SK-N-SH (cell line): Measurements from ENCODE around the gene HSPA5. TPM values are rescaled to one million over a fixed set of nuclear protein-coding genes. Genes with fewer than 3 reads are reported as not detected.

ENCODE experiments used
- CTCF ChIA-PET: fragments of 300-600, 350-600 bp; formaldehyde crosslinking; extraction: SDS; loops from one replicate; lab custom pipeline; 2021; lab: Yijun Ruan, JAX
- POLR2A ChIA-PET: fragments of 350-600 bp; sonication (Branson Sonifier 250); formaldehyde crosslinking; extraction: SDS; loops from one replicate; lab custom pipeline; 2020; ENCODE audit warnings: antibody characterized with exemption, inconsistent platforms; lab: Yijun Ruan, JAX
- DNase-seq: peaks from one replicate; pipeline ENCODE4 v3.0.0; 2012
- H2AFZ ChIP-seq: fragments of 200-600 bp; sonication (generic); 2 replicates; pipeline ENCODE4 v1.8.1; 2016; ENCODE audit warnings: antibody characterized with exemption, mild to moderate bottlenecking, low read depth
- H3F3A ChIP-seq: fragments of 200-600 bp; sonication (generic); replicated peaks from 2 replicates; pipeline ENCODE3; 2016; ENCODE audit warnings: antibody characterized with exemption, mild to moderate bottlenecking; ENCODE audit not compliant: insufficient read depth
- H3K27ac ChIP-seq, 2 experiments: fragments of 200-500 bp in 1 of 2; fragments of 200-600 bp in 1 of 2; sonication (Bioruptor generic) in 1 of 2; sonication (generic), shearing (Covaris generic) in 1 of 2; 2 replicates each; pipeline versions ENCODE4 v1.5.1 to v1.6.1; 2014 to 2016; ENCODE audit warnings: low read depth in 2 of 2, inconsistent platforms in 1 of 2, low read length in 1 of 2, mild to moderate bottlenecking in 1 of 2, mixed read lengths in 1 of 2
- H3K27me3 ChIP-seq: fragments of 200-600 bp; sonication (generic), shearing (Covaris generic); 2 replicates; pipeline ENCODE4 v1.6.1; 2016; ENCODE audit warnings: mixed run types; ENCODE audit not compliant: insufficient read depth
- H3K36me3 ChIP-seq, 2 experiments: fragments of 200-500 bp in 1 of 2; fragments of 200-600 bp in 1 of 2; sonication (Bioruptor generic) in 1 of 2; sonication (generic) in 1 of 2; replicated peaks in 1 of 2; 2 replicates each; pipeline versions ENCODE3 to v1.5.1; 2014 to 2016; ENCODE audit warnings: low read length in 1 of 2, mild to moderate bottlenecking in 1 of 2; ENCODE audit not compliant: insufficient read depth in 2 of 2, control insufficient read depth in 1 of 2
- H3K4me1 ChIP-seq, 2 experiments: fragments of 200-500 bp in 1 of 2; fragments of 200-600 bp in 1 of 2; sonication (Bioruptor generic) in 1 of 2; sonication (generic), shearing (Covaris generic) in 1 of 2; 2 replicates each; pipeline versions ENCODE4 v1.5.1 to v1.6.1; 2014 to 2016; ENCODE audit warnings: low read depth in 1 of 2, low read length in 1 of 2, mixed run types in 1 of 2; ENCODE audit not compliant: insufficient read depth in 2 of 2, control insufficient read depth in 1 of 2
- H3K4me2 ChIP-seq: fragments of 200-600 bp; sonication (generic), shearing (Covaris generic); 2 replicates; pipeline ENCODE4 v1.6.1; 2017; ENCODE audit warnings: mixed run types
- H3K4me3 ChIP-seq, 2 experiments: fragments of 200-500 bp in 1 of 2; fragments of 200-600 bp in 1 of 2; sonication (Bioruptor generic) in 1 of 2; sonication (generic), shearing (Covaris generic) in 1 of 2; 2 replicates each; pipeline versions ENCODE4 v1.5.1 to v1.8.1; 2014 to 2016; ENCODE audit warnings: low read depth in 2 of 2, inconsistent platforms in 1 of 2, low read length in 1 of 2, mild to moderate bottlenecking in 1 of 2, mixed read lengths in 1 of 2, moderate library complexity in 1 of 2
- H3K79me2 ChIP-seq: fragments of 200-600 bp; sonication (generic); 2 replicates; pipeline ENCODE4 v1.8.1; 2017; ENCODE audit warnings: mild to moderate bottlenecking; ENCODE audit not compliant: insufficient read depth
- H3K9ac ChIP-seq: fragments of 200-600 bp; sonication (generic); 2 replicates; pipeline ENCODE4 v1.6.1; 2017; ENCODE audit warnings: mixed run types
- H3K9me2 ChIP-seq: fragments of 200-600 bp; sonication (generic); 2 replicates; pipeline ENCODE4 v1.6.1; 2017; ENCODE audit warnings: mixed run types
- H3K9me3 ChIP-seq: fragments of 200-600 bp; sonication (generic); 2 replicates; pipeline ENCODE4 v1.6.1; 2017; ENCODE audit warnings: mixed run types, mild to moderate bottlenecking, moderate library complexity
- H4K20me1 ChIP-seq: fragments of 200-600 bp; sonication (generic); 2 replicates; pipeline ENCODE4 v1.6.1; 2017; ENCODE audit warnings: mild to moderate bottlenecking, mixed run types; ENCODE audit not compliant: insufficient read depth
- CHD2 ChIP-seq: fragments of 150-350 bp; IDR thresholded peaks from 2 replicates; pipeline ENCODE4 v1.6.1; 2018; ENCODE audit warnings: low read length; ENCODE audit not compliant: partially characterized antibody
- CTCF ChIP-seq: fragments of 200-600 bp; sonication (generic); IDR thresholded peaks from 2 replicates; pipeline ENCODE4 v1.6.1; 2017; ENCODE audit warnings: antibody characterized with exemption, mild to moderate bottlenecking, moderate library complexity
- EP300 ChIP-seq, 2 experiments: IDR thresholded peaks; 2 replicates each; pipeline versions ENCODE4 v1.4.0 to v1.6.1; 2012; ENCODE audit warnings: borderline replicate concordance in 1 of 2, low read depth in 1 of 2, low read length in 1 of 2
- FOSL2 ChIP-seq: IDR thresholded peaks from 2 replicates; pipeline ENCODE4 v1.4.0; 2012; ENCODE audit warnings: low read depth, mild to moderate bottlenecking, moderate library complexity, borderline replicate concordance
- FOXJ3 ChIP-seq: sonication (generic); formaldehyde crosslinking; IDR thresholded peaks from 2 replicates; pipeline ENCODE4 v1.5.1; 2020; ENCODE audit warnings: mild to moderate bottlenecking, missing genetic modification reagents
- GABPA ChIP-seq: IDR thresholded peaks from 2 replicates; pipeline ENCODE4 v1.4.0; 2012; ENCODE audit warnings: low read depth, mild to moderate bottlenecking
- GATA2 ChIP-seq: sonication (generic); formaldehyde crosslinking; IDR thresholded peaks from 2 replicates; pipeline ENCODE4 v1.5.0; 2020; ENCODE audit warnings: mild to moderate bottlenecking, missing genetic modification reagents
- JUND ChIP-seq: IDR thresholded peaks from 2 replicates; pipeline ENCODE4 v1.4.0; 2012
- MXI1 ChIP-seq: IDR thresholded peaks from 2 replicates; pipeline ENCODE4 v1.6.1; 2012; ENCODE audit warnings: mild to moderate bottlenecking, low read depth, low read length, improper control_type of control experiment
- NRF1 ChIP-seq: IDR thresholded peaks from 2 replicates; pipeline ENCODE4 v1.6.1; 2012; ENCODE audit warnings: low read depth, mild to moderate bottlenecking, low read length
- PBX3 ChIP-seq: IDR thresholded peaks from 2 replicates; pipeline ENCODE4; 2012
- POLR2AphosphoS5 ChIP-seq: IDR thresholded peaks from 2 replicates; pipeline ENCODE4 v1.6.1; 2012; ENCODE audit warnings: low read depth, low read length
- RAD21 ChIP-seq: IDR thresholded peaks from 2 replicates; pipeline ENCODE4 v1.6.1; 2012; ENCODE audit warnings: mild to moderate bottlenecking, low read length
- RCOR1 ChIP-seq: fragments of 150-350 bp; IDR thresholded peaks from 2 replicates; pipeline ENCODE4 v1.6.1; 2017; ENCODE audit warnings: antibody characterized with exemption, low read length
- RXRA ChIP-seq: IDR thresholded peaks from 2 replicates; pipeline ENCODE4 v1.4.0; 2012; ENCODE audit warnings: low read depth, mild to moderate bottlenecking, borderline replicate concordance
- SIN3A ChIP-seq: IDR thresholded peaks from 2 replicates; pipeline ENCODE4 v1.6.1; 2012; ENCODE audit warnings: low read depth, mild to moderate bottlenecking, low read length, moderate library complexity, borderline replicate concordance
- SMC3 ChIP-seq: IDR thresholded peaks from 2 replicates; pipeline ENCODE4 v1.6.1; 2012; ENCODE audit warnings: low read depth, low read length, improper control_type of control experiment
- TAF1 ChIP-seq: IDR thresholded peaks from 2 replicates; pipeline ENCODE4 v1.6.1; 2012; ENCODE audit warnings: low read depth, mild to moderate bottlenecking, low read length, moderate library complexity, borderline replicate concordance
- TCF12 ChIP-seq: IDR thresholded peaks from 2 replicates; pipeline ENCODE4 v1.4.0; 2012
- TEAD4 ChIP-seq: IDR thresholded peaks from 2 replicates; pipeline ENCODE4 v1.4.0; 2012; ENCODE audit warnings: mild to moderate bottlenecking, borderline replicate concordance; ENCODE audit not compliant: insufficient read depth
- USF1 ChIP-seq: IDR thresholded peaks from 2 replicates; pipeline ENCODE4 v1.4.0; 2012; ENCODE audit warnings: low read depth, borderline replicate concordance
- ZBTB33 ChIP-seq: IDR thresholded peaks from 2 replicates; pipeline ENCODE4 v1.4.0; 2012; ENCODE audit warnings: low read depth, borderline replicate concordance
- WGBS: methylation state at CpG from one replicate; pipeline ENCODE4 v1.1.6; 2017; ENCODE audit warnings: low lambda C conversion rate; 5-methylcytosine and 5-hydroxymethylcytosine counted together
- polyA plus RNA-seq, 3 experiments: library from polyadenylated mRNA; depleted of rRNA; stranded (reverse); fragments of >200 nt; gene quantifications; 2 replicates each; pipeline ENCODE4 v1.2.3, GENCODE V29; 2012
- TF ChIP-seq, protein P1 (sequence below): fragments of 150-350 bp; IDR thresholded peaks from 2 replicates; pipeline ENCODE4 v1.6.1; 2016; ENCODE audit warnings: mild to moderate bottlenecking, low read depth, low read length
- TF ChIP-seq, protein P2 (sequence below): IDR thresholded peaks from 2 replicates; pipeline ENCODE4 v1.4.0; 2012; ENCODE audit warnings: low read depth

The HSPA5 gene
- polyA plus RNA-seq, 1 of the 3 experiments (the other 2 are of a cell fraction): 226 TPM

DNA sequence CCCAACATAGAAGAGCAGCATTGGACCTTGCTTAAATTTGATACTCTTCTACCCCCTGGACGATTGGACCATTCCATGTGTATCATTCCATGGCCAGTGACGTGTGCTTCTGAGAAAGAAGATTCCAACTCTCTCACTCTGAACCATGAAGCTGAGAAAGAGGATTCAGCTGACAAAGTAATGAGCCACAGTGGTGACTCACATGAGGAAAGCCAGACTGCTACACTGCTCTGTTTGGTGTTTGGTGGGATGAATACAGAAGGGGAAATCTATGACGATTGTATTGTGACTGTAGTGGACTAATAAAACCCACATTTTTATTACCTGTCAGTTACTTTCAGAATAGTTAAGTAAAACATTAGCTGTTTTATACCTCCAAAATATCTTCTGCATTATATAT, 7.5 kb downstream of the HSPA5 start:
- Histone ChIP-seq H2AFZ (no peak overlapping the region), H3K27me3 (no peaks in the 10 kb centered on the region), H3K79me2 (peaks cover 40% of the 10 kb centered on the region), H3K4me1 (peaks cover 9 to 20% of the 10 kb centered on the region in 2 experiments), H4K20me1 (peaks cover 47% of the 10 kb centered on the region), H3K27ac (peak overlapping the region in 1 of 2 experiments; percentile 96; a peak in 2 of 4 replicates), H3K36me3 (peaks cover 36 to 60% of the 10 kb centered on the region in 2 experiments), H3F3A (peaks cover 54% of the 10 kb centered on the region), H3K4me3 (no peak overlapping the region), H3K4me2 (peak overlapping the region; percentile 66), H3K9me2 (no peaks in the 10 kb centered on the region), H3K9me3 (no peaks in the 10 kb centered on the region), H3K9ac (peak overlapping the region; percentile 35; the same call in 1 of the 2 replicates)
- DNase-seq: no peak
- ChIA-PET POLR2A (no interaction called here), CTCF (no interaction called here)
- 17% methylated on average over 3 of the region's 3 CpGs for WGBS
- TF ChIP-seq RAD21 (no peak), JUND (peak; percentile 92), NRF1 (no peak), CTCF (no peak), RXRA (no peak), GABPA (no peak), MXI1 (no peak), POLR2AphosphoS5 (peak; percentile 88), FOSL2 (peak; percentile 95), TCF12 (peak; percentile 95), EP300 (IDR thresholded peaks at IDR 0.05; ENCODE audit: borderline replicate concordance in 1 of 2, low read depth in 1 of 2, low read length in 1 of 2) (peak in 1 of 2 experiments; percentile 31; a peak in 1 of 4 replicates), GATA2 (CRISPR knock-in tag) (no peak), FOXJ3 (no peak), PBX3 (peak; percentile 86), SIN3A (peak; percentile 85; the same call in 1 of the 2 replicates), SMC3 (no peak), TAF1 (no peak), CHD2 (no peak), USF1 (no peak), ZBTB33 (0 out of 2 replicates have a peak, but pooled peaks have one; percentile 24), RCOR1 (no peak), TEAD4 (no peak)
- TF ChIP-seq, protein P1, sequence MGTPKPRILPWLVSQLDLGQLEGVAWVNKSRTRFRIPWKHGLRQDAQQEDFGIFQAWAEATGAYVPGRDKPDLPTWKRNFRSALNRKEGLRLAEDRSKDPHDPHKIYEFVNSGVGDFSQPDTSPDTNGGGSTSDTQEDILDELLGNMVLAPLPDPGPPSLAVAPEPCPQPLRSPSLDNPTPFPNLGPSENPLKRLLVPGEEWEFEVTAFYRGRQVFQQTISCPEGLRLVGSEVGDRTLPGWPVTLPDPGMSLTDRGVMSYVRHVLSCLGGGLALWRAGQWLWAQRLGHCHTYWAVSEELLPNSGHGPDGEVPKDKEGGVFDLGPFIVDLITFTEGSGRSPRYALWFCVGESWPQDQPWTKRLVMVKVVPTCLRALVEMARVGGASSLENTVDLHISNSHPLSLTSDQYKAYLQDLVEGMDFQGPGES: no peak
- TF ChIP-seq, protein P2, sequence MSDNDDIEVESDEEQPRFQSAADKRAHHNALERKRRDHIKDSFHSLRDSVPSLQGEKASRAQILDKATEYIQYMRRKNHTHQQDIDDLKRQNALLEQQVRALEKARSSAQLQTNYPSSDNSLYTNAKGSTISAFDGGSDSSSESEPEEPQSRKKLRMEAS: peak; percentile 77
